GM18507 (cell line): ENCODE data around the gene NUDT21.

Experiments
- DNase-seq: peaks from one replicate; pipeline ENCODE4 v3.0.0; 2011; ENCODE audit warnings: low read depth; ENCODE audit not compliant: insufficient read length; ENCODE audit errors: extremely low spot score
- FAIRE-seq: peaks from 2 replicates; lab custom pipeline; 2011; peaks lifted over from hg19 to GRCh38; lab: Jason Lieb, UNC

The NUDT21 gene

DNA sequence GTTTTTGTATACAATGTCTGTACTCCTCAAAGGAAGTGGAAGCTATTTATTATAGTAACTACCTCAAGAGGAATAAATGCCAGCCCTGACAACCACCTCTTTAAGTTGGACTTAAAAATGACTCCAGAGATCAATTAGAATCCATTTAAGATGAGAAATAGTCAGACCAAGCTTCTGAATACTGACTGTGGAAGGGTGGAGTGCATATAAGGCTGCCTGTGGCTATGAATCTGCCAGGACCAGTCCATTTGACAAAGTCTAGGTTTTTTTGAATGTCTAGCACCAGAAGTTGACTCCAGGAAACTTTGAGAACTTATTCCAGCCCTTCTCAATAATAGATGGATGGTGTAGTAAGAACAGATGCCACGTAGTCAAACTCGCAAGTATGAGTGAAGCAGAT, 15.2 kb upstream of the NUDT21 start:
- FAIRE-seq (no peak), DNase-seq (no peak)

GRCh38 chr16:56463153-56463552, 12.0 kb upstream of the NUDT21 start:
- FAIRE-seq (no peak), DNase-seq (no peak)

GRCh38 chr16:56462064-56462796, 11.1 kb upstream of the NUDT21 start:
- FAIRE-seq (no peak), DNase-seq (no peak)

DNA sequence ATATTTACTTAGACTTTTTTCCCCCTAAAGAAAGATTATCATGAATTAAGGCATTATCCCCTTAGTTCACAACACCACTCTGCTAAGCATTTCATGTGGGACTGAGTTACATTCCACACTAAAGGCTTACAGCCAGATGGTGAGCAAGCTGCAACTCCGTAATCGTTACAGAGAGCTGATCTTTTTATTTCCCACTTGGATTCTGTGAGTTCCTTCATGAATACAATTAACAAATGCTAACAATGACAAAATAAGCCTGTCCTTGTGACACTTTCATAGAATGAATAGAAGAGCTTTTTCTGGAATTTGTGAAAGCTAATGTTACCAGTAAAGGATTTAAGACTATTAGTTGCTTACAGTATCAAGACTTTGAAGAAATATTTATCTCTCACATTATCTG, 9.0 kb upstream of the NUDT21 start:
- no peak for DNase-seq
- FAIRE-seq: no peak

DNA sequence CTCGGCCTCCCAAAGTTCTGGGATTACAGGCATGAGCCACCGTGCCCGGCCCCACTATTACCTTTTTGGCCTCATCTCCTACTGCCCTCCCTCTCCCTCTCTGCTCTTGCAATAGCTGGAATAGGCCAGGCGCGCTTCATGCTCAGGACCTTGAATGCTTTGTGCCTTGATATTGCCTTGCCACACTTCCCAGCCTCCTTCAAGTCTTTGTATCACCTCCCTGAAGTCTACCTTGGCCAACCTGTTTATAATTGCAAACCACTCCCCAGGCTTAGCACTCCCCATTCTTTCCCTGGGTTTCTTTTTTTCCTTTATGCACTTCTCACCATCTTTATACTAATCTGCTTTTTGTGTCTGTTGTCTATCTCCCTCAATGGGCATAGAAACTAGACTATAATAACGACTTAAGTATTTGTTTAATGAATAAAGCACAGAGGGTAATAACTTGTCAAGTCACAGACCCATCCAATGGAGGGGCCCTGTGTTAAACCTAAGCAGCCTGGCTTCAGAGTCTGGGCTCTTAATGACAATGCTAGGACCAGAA, 6.9 kb upstream of the NUDT21 start:
- no peak for FAIRE-seq
- DNase-seq: no peak

DNA sequence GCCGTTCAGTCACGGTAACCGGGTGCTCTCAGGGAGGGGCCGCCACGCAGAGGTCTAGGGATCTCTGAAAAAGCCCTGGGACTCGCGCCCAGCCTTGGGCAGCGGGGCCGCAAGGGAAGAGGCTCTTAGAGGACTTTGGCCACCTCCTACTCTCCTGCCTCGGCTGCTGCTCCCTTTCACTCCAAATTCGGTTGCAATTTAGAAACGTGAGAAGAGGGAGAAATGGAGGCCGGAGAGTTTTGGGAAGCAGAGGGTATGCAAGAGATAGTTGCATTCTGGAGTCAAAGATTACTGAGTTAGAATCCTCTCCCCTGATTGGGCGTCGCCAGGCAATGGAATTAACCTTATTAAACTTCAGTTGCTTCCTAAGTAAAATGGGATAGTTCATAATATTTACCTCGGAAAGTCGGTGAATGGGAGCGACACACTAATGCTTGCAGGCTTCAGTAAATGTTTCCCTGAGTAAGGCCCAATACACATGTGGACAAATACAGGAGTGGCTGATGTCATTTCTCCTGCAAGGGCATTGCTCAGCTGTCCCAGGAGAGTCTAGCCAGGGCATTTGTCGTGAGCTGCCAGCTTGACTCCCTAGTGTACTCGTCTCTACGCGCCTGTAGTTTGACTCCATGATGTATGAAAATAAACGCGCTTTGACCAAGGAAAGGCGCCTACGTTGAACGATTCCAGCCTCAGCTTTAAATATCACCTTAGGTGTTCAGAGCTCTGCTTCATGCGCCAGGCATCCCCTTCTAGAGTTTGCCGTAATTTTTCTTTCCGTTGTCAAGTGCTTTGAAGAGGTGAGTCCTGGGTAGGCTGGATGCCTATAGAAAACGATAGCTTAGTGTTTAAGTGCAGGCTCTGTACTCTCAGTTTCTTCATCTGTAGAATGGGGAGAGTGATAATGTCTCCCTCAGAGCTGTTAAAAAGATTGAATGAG, 889 bp upstream of the NUDT21 start:
- DNase-seq (peak; percentile 18), FAIRE-seq (no peak)

- peak; percentile 38 for FAIRE-seq
- no peak for DNase-seq
These were observed 702 bp downstream of the NUDT21 start for GRCh38 chr16:56450275-56450985.

GRCh38 chr16:56448005-56448404, 3.1 kb downstream of the NUDT21 start:
- FAIRE-seq (no peak), DNase-seq (no peak)

GRCh38 chr16:56447286-56447685, 3.8 kb downstream of the NUDT21 start:
- DNase-seq: no peak
- FAIRE-seq: no peak

DNA sequence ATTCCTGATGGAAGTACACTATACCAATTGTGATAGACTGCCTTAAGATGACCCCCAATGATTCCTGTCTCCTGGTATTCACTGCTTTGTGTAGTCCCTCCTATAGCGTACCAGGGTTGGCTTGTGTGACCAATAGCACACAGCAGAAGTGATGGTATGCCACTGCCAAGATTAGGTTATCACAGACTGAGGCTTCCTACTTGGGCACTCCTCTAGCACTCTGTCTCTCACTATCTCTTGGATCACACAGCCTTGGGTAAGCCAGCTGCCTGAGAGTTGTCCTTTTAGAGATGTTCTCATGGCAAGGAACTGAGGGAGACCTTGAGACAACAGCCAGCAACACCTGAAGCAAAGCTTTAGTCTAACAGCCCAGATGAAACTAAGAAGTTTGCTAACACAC, 13.1 kb downstream of the NUDT21 start:
- FAIRE-seq (no peak), DNase-seq (no peak)

GRCh38 chr16:56436258-56436657, 14.9 kb downstream of the NUDT21 start:
- FAIRE-seq (no peak), DNase-seq (no peak)

DNA sequence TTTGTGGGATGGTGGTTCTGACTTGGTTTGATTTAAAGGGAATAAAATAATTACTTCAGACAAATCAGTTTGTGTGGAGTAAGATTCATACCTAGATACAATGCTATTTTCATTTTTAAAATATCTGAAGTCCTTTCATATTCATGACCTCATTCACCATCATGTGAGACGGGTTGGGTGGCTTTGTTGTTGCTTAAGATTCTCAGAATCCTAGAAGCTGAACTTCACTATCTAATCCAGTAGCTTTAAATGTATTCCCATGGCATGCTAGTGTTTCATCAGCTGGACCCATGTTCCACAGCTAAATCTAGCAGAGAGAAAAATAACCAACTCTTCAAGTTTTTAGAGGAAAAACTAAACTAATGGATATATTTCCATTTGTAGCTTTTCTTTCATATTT, 23.0 kb downstream of the NUDT21 start:
- no peak for FAIRE-seq
- no peak for DNase-seq

DNA sequence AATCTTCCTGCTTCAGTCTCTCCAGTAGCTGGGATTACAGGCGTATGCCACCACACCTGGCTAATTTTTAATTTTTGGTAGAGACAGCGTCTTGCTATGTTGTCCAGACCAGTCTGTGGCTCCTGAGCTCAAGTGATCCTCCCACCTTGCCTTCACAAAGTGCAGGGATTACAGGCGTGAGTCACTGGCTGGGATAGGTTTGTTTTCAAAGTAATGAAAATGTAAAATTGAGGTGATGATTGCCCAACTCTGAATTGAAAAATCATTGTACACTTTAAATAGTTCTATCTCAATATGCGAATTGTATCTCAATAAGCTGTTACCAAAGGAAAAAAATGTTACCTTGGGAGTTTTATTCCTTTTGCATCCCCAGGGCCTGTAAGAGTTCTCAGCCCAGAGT, 24.5 kb downstream of the NUDT21 start:
- FAIRE-seq (no peak), DNase-seq (no peak)

GRCh38 chr16:56425439-56425832, 25.7 kb downstream of the NUDT21 start, which contains the start of gene AMFR:
Gene AMFR (minus strand): TSS chr16:56425545. CDS start chr16:56425327, 218 bp downstream.
- peak; percentile 80 for FAIRE-seq
- DNase-seq: peak; percentile 74

GRCh38 chr16:56424791-56425438, 26.2 kb downstream of the NUDT21 start:
- no peak for DNase-seq
- FAIRE-seq: no peak

DNA sequence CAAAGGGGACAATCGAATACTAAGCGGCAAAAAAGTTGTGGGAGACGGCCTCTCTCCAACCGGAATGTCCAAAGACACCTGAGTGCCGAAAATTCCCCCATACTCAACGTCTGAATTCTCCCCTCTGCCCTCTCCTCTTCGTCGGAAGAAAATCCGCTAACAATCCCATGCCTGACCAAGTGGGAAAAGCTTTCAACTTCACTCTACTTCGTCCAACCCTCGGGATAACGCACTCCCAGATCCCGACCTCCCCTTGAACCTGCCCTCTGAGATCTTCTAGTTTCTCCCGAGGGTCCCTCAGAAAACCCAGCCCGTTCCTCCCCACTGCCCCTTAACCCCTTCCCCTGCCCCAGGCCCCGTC, 26.7 kb downstream of the NUDT21 start:
- no peak for FAIRE-seq
- DNase-seq: no peak

DNA sequence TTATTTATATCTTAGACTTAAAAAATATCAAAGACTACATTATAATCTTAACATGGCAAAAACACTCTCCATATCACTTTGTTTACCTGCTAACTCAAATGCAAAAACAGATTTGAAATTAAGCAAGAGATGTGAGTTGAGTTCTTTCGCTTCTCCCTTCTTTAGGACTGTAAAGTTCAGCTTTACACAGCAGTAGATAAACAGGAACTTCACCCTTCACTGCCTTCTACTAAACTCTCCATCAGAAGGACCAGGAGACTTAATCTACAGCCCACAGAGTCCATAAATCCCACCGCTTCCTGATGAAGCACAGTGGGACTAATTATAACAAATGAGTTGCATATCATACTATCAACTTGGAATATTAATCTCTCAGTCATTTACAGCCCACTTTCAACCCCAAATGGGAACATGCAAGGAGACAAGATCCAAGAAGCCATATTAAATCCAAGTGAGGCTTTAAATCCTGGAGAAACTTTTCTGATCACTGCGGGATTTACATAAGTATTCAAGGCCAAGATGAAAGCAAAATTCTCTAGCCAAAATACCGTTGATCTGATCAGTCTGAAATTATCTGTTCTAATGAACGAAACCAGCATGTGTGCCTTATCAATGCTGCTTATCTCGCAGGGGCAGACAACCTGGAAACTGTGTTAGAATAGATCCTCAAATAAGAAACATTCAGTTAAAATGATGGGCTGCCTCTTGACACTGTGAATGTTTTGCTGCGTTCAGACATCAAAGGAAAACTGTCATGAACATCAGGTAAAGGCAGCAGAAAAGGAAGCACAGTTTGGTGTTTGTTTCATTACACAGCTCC, 27.3 kb downstream of the NUDT21 start:
- no peak for DNase-seq

GRCh38 chr16:56422896-56423441, 28.2 kb downstream of the NUDT21 start:
- no peak for DNase-seq
- FAIRE-seq: peak; percentile 31

More for the DNA sequence above, 27.3 kb downstream of the NUDT21 start:
- FAIRE-seq: peak; percentile 67
